Muscle of leg (tissue), 11 donors: ENCODE results near the gene TTC23L. TPM values are rescaled to one million over a fixed set of nuclear protein-coding genes. Genes with fewer than 3 reads are reported as not detected.
A peak's percentile ranks its signal among the peaks of the same experiment; 100 is the strongest.
"Not testable (repeated sequence)": the region's sequence is repeated elsewhere in the genome, so short reads cannot be mapped to it uniquely, and the experiment has no call there.

Experiments used
- DNase-seq: peaks from one replicate; pipeline ENCODE4 v3.0.0; 2013
- H3K27ac ChIP-seq: one replicate; pipeline ENCODE4 v1.5.1; 2013; ENCODE audit warnings: mild to moderate bottlenecking, low read length, control low read depth
- H3K27me3 ChIP-seq: one replicate; pipeline ENCODE4 v1.6.1; 2013; ENCODE audit warnings: low read length; ENCODE audit not compliant: control insufficient read depth, insufficient read depth
- H3K36me3 ChIP-seq: one replicate; pipeline ENCODE4 v1.6.1; 2013; ENCODE audit warnings: low read length; ENCODE audit not compliant: control insufficient read depth, insufficient read depth
- H3K4me1 ChIP-seq: one replicate; pipeline ENCODE4 v1.6.1; 2013; ENCODE audit warnings: low read length; ENCODE audit not compliant: control insufficient read depth, insufficient read depth
- H3K4me3 ChIP-seq: one replicate; pipeline ENCODE4 v1.5.1; 2013; ENCODE audit warnings: low read length, control low read depth
- H3K9me3 ChIP-seq: replicated peaks from 2 replicates; pipeline ENCODE4 v1.6.1; 2013; ENCODE audit warnings: low read depth, low read length; ENCODE audit not compliant: control insufficient read depth
- WGBS: methylation state at CpG from one replicate; pipeline ENCODE4 v1.1.5; 2013; ENCODE audit warnings: missing lambda C conversion rate; ENCODE audit not compliant: insufficient coverage; 5-methylcytosine and 5-hydroxymethylcytosine counted together
- polyA plus RNA-seq, 8 donors: library from polyadenylated mRNA; unstranded; fragments of 120-200 nt; gene quantifications; one replicate each; pipeline versions ENCODE4 v1.2.1 to v1.2.3, GENCODE V29; 2013; ENCODE audit warnings: inconsistent platforms in 1 of 8, low replicate concordance in 1 of 8; ENCODE audit not compliant: insufficient read length in 8 of 8, insufficient read depth in 1 of 8
- total RNA-seq: library from RNA; stranded (reverse); fragments of 120-200 nt; gene quantifications from one replicate; pipeline ENCODE4 v1.2.4, GENCODE V29; 2013

Gene TTC23L
- total and polyA plus RNA-seq, 9 donors: 0.12 to 0.68 (median 0.22) TPM

DNA sequence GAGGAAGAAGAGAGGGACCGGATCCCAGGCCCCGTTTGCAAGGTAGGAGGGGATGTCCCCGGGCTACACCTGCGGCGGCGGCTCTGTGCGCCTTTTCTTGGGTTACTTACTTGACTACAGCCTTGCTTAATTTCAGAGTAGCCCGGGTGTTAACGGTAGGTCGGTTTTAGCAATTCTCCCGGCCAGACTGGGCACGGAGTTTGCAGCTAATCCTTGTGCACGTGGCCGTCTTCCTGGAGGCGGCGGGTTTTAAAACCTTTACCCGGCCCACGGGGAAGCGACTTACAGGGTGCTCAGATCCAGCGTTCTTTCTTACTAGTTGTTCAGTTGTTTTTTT lies 76.9 kb downstream of the TTC23L start:
- H3K27ac ChIP-seq: peak overlapping the region; percentile 93
- WGBS: 0% methylated on average over 16 of the region's 20 CpGs
- peaks cover 11% of the 10 kb centered on the region for H3K36me3 ChIP-seq
- no peaks in the 10 kb centered on the region for H3K9me3 ChIP-seq
- H3K27me3 ChIP-seq: no peaks in the 10 kb centered on the region
- peak overlapping the region; percentile 91 for H3K4me3 ChIP-seq
- peaks cover 7% of the 10 kb centered on the region for H3K4me1 ChIP-seq
- no peak for DNase-seq

DNA sequence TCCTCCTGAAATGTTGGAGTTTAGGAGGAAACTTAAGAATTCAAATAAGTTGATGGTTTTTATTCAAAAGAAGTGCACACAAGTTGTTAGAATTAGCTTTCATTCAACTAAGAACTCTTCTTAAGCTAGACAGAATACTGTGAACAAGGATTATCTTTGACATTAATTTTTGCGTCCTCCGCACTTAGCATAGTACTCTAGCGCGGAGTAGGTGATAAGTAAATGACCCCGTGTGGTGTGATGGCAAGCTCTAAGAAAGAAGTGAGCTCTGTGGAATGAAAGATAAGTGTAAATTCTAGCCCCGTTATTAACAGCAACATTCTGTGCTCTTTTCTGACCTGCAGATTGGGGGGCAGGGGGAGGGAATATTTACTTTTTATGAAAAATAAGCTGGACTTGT lies 77.6 kb downstream of the TTC23L start:
- Histone ChIP-seq H3K27me3 (no peaks in the 10 kb centered on the region), H3K9me3 (no peaks in the 10 kb centered on the region), H3K4me1 (peaks cover 7% of the 10 kb centered on the region), H3K36me3 (peaks cover 5% of the 10 kb centered on the region), H3K4me3 (peak overlapping the region; percentile 91), H3K27ac (no peak overlapping the region)
- no peak for DNase-seq
- WGBS: no CpG with 5 or more reads among the region's 6 CpGs

DNA sequence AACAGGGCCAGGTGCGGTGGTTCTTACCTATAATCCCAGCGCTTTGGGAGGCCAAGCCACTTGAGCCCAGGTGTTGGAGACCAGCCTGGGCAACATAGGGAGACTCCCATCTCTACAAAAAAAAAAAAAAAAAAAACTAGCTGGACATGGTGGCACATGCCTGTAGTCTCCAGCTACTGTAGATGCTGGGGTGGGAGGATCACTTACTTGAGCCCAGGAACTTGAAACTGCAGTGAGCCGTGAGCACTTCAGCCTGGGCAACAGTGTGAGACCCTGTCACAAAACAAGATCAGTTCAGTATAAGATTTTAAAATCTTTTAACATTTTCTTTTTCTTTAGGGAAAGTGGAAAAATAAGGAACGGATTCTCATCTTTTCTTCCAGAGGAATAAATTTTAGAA lies 79.1 kb downstream of the TTC23L start:
- Histone ChIP-seq H3K27me3 (no peaks in the 10 kb centered on the region), H3K27ac (no peak overlapping the region), H3K4me1 (peaks cover 7% of the 10 kb centered on the region), H3K4me3 (no peak overlapping the region), H3K36me3 (peaks cover 3% of the 10 kb centered on the region), H3K9me3 (no peaks in the 10 kb centered on the region)
- no peak for DNase-seq
- no CpG with 5 or more reads among the region's 4 CpGs for WGBS

DNA sequence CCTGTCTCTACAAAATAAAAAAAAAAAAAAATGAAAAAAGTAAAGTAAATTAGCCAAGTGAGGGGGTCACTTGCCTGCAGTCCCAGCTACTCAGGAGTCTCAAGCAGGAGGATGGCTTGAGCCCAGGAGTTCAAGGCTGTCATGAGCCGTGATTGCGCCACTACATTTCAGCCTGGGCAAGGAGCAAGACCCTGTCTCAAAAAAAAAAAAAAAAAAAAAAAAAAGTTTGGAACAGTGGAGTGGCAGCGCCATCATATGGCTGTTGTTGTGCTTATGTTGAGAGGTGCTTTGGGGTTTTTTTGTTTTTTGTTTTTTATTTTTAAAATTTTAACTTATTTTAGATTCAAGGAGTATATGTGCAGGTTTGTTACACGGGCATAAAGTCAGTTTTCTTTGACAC lies 80.1 kb downstream of the TTC23L start:
- Histone ChIP-seq H3K27me3 (no peaks in the 10 kb centered on the region), H3K27ac (no peak overlapping the region), H3K9me3 (no peaks in the 10 kb centered on the region), H3K36me3 (peaks cover 8% of the 10 kb centered on the region), H3K4me3 (no peak overlapping the region), H3K4me1 (peaks cover 5% of the 10 kb centered on the region)
- WGBS: 93% methylated on average over 2 of the region's 4 CpGs
- DNase-seq: no peak

DNA sequence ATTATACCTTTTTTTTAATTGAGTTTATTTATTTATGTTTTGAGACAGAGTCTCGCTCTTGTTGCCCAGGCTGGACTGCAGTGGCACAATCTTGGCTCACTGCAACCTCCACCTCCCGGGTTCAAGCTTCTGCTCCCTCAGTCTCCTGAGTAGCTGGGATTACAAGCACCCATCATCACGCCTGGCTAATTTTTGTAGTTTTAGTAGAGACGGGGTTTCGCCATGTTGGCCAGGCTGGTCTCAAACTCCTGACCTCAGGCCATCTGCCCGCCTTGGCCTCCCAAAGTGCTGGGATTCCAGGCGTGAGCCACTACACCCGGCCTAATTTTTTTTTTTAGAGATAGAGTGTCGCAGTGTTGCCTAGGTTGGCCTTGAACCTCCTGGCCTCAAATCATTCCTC lies 84.3 kb downstream of the TTC23L start:
- not testable (repeated sequence) for H3K4me3 ChIP-seq, H3K27ac ChIP-seq, H3K36me3 ChIP-seq, H3K27me3 ChIP-seq, H3K9me3 ChIP-seq, DNase-seq, H3K4me1 ChIP-seq
- WGBS: 96% methylated on average over 8 of the region's 9 CpGs

DNA sequence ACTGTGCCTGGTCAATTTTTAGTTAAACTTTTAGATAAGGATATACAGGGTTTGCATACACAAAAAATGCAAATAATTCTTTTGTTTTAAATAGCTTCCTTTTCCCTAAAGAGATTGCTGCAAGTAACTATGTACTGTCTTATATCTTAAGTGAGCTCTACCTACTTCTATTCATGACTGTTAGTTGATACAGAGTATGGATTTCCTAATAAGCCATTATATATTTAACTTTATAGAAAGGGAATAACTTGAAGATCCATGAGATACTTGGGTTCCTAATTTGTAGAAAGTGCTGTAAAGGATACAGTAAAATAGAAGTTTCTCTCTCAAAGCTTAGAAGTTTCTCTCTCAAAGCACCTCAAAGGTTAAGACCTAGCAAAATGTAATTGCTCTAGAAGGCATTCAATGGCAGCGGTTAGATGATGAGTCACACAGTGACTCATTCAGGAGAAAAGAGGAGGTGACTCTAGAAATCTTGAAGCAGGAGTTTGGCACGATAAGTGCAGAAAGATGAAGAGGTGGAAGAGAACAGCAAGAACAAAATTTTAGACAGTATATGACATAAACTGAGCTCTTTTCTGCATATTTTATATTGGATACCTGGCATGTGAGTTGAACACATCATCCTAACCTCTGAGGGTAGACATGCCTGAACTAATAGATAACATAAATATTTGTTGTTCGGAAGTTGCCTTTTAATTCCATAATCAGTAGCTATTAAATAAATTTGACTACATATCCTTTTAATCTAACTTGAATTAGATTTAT lies 84.9 kb downstream of the TTC23L start:
- Histone ChIP-seq H3K4me3 (no peak overlapping the region), H3K4me1 (no peaks in the 10 kb centered on the region), H3K27ac (no peak overlapping the region), H3K36me3 (peaks cover 8% of the 10 kb centered on the region), H3K9me3 (no peaks in the 10 kb centered on the region), H3K27me3 (no peaks in the 10 kb centered on the region)
- WGBS: 43% methylated on average over 1 of the region's 3 CpGs
- DNase-seq: no peak

DNA sequence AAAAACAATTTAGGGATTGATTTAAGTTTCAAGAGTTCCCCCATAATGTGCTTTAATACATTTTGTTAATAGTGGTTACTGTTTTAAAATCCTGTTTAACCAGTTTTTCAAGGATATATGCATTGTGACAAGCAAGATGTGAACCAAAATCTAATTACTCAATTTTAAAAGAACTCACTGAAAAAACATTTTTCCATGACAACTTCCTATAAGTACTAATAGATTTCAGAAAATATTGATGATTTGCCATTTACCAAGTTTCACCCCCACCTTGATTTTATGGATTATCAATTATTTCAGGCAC lies 85.5 kb downstream of the TTC23L start:
- Histone ChIP-seq H3K4me3 (no peak overlapping the region), H3K36me3 (peaks cover 8% of the 10 kb centered on the region), H3K27me3 (no peaks in the 10 kb centered on the region), H3K4me1 (no peaks in the 10 kb centered on the region), H3K9me3 (no peaks in the 10 kb centered on the region), H3K27ac (no peak overlapping the region)
- no peak for DNase-seq

DNA sequence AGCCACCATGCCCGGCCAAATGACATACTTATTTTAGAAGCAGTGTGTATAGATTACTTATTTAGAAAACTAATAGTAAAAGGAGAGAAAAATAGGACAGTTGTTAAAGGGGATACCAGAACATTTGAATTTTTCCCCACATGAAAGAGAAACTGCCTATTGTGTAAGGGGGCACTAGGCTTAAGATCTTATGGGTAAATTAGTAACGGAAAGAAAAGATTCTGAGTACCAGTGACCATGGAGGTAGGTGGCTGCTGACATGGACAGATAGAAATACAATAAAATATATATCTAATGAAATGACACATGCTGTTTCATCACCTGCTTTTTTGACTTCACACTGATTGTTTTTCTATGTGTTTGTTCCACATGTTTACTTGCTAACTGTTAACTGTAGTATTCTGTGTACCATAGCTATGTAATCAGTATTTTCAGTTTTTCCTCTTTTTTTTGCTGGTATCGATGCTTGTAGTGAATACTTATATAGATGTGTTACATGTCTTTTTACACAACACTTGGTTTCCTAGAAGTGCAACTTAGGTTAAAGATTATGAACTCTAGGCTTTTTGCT lies 87.4 kb downstream of the TTC23L start:
- no CpG with 5 or more reads among the region's 3 CpGs for WGBS
- no peak overlapping the region for H3K27ac ChIP-seq

DNA sequence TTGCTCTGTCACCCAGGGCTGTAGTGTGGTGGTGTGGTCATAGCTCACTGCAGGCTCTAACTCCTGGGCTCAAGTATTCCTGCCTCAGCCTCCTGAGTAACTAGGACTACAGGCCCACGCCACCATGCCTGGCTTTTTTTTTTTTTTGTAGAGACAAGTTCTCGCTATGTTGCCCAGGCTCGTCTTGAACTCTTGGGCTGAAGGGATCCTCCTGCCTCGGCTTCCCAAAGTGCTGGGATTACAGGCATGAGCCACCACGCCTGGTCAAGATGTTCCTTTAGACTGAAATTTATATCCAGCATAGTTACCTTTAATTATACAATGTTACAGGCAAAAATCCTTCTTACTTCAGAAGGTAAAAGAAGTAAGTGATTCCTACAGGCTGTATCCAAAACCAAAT lies 88.8 kb downstream of the TTC23L start:
- DNase-seq: no peak
- no peaks in the 10 kb centered on the region for H3K27me3 ChIP-seq
- H3K4me3 ChIP-seq: no peak overlapping the region
- H3K9me3 ChIP-seq: no peaks in the 10 kb centered on the region
- H3K4me1 ChIP-seq: peaks cover 3% of the 10 kb centered on the region
- 96% methylated on average over 2 of the region's 5 CpGs for WGBS
- H3K36me3 ChIP-seq: peaks cover 12% of the 10 kb centered on the region
- no peak overlapping the region for H3K27ac ChIP-seq

More for the DNA sequence above, 87.4 kb downstream of the TTC23L start:
- no peak overlapping the region for H3K4me3 ChIP-seq
- no peak for DNase-seq
- H3K4me1 ChIP-seq: peaks cover 3% of the 10 kb centered on the region
- H3K27me3 ChIP-seq: no peaks in the 10 kb centered on the region
- peaks cover 8% of the 10 kb centered on the region for H3K36me3 ChIP-seq
- no peaks in the 10 kb centered on the region for H3K9me3 ChIP-seq

DNA sequence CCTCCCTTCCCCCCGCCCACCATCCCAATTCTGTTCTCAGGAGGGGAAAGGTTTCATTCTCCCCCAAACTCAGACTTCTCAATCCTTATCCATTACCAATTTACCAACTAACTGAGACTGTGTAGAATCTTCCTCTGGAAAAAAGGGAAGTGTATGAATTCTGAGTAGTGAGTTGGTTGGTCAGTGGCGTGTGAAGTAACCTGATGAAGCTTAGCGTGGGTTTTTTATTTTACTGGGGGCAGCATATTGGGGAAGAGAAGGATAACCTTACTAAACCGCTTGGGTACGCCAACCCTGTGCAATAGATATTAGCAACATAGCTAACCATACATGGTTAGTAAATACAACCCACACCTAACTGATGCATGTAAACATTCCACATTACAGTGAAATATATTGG lies 89.3 kb downstream of the TTC23L start:
- no peak overlapping the region for H3K4me3 ChIP-seq
- no CpG with 5 or more reads among the region's 5 CpGs for WGBS
- H3K36me3 ChIP-seq: peaks cover 11% of the 10 kb centered on the region
- no peaks in the 10 kb centered on the region for H3K27me3 ChIP-seq
- no peaks in the 10 kb centered on the region for H3K9me3 ChIP-seq
- H3K27ac ChIP-seq: no peak overlapping the region
- peaks cover 3% of the 10 kb centered on the region for H3K4me1 ChIP-seq
- peak; percentile 4 for DNase-seq
